Mucosa of stomach (tissue), 1 donor: Measurements from ENCODE around the gene CD36.

Source experiments
- H3K27me3 ChIP-seq: one replicate; pipeline ENCODE4 v1.7.0; 2013; ENCODE audit warnings: mild to moderate bottlenecking, low read length; ENCODE audit not compliant: control insufficient read depth, insufficient read depth
- H3K36me3 ChIP-seq: one replicate; pipeline ENCODE4 v1.7.0; 2013; ENCODE audit warnings: low read length; ENCODE audit not compliant: control insufficient read depth, insufficient read depth
- H3K4me1 ChIP-seq: one replicate; pipeline ENCODE4 v1.7.0; 2013; ENCODE audit warnings: mild to moderate bottlenecking, low read length; ENCODE audit not compliant: control insufficient read depth, insufficient read depth
- H3K4me3 ChIP-seq: one replicate; pipeline ENCODE4 v1.7.0; 2013; ENCODE audit warnings: low read length
- H3K9ac ChIP-seq: one replicate; pipeline ENCODE4 v1.7.0; 2013; ENCODE audit warnings: mild to moderate bottlenecking, low read length, moderate library complexity
- H3K9me3 ChIP-seq: one replicate; pipeline ENCODE4 v1.7.0; 2013; ENCODE audit warnings: mild to moderate bottlenecking, low read length, moderate library complexity; ENCODE audit not compliant: control insufficient read depth
- donor health status: Pancreatic carcinoma.

CD36 gene

GRCh38 chr7:80719261-80719660, 80.8 kb downstream of the CD36 start:
- H3K4me3 ChIP-seq: no peak overlapping the region
- H3K27me3 ChIP-seq: no peaks in the 10 kb centered on the region
- no peak overlapping the region for H3K9ac ChIP-seq
- H3K9me3 ChIP-seq: no peaks in the 10 kb centered on the region
- no peaks in the 10 kb centered on the region for H3K4me1 ChIP-seq
- H3K36me3 ChIP-seq: no peaks in the 10 kb centered on the region

GRCh38 chr7:80720146-80720545, 81.7 kb downstream of the CD36 start:
- no peaks in the 10 kb centered on the region for H3K9me3 ChIP-seq
- H3K4me3 ChIP-seq: no peak overlapping the region

GRCh38 chr7:80721883-80722615, 83.6 kb downstream of the CD36 start:
- Histone ChIP-seq H3K27me3 (no peaks in the 10 kb centered on the region), H3K4me3 (no peak overlapping the region), H3K4me1 (no peaks in the 10 kb centered on the region), H3K9ac (no peak overlapping the region), H3K36me3 (no peaks in the 10 kb centered on the region), H3K9me3 (no peaks in the 10 kb centered on the region)

More at GRCh38 chr7:80720146-80720545, 81.7 kb downstream of the CD36 start:
- H3K9ac ChIP-seq: no peak overlapping the region
- no peaks in the 10 kb centered on the region for H3K36me3 ChIP-seq
- H3K27me3 ChIP-seq: no peaks in the 10 kb centered on the region
- no peaks in the 10 kb centered on the region for H3K4me1 ChIP-seq

DNA sequence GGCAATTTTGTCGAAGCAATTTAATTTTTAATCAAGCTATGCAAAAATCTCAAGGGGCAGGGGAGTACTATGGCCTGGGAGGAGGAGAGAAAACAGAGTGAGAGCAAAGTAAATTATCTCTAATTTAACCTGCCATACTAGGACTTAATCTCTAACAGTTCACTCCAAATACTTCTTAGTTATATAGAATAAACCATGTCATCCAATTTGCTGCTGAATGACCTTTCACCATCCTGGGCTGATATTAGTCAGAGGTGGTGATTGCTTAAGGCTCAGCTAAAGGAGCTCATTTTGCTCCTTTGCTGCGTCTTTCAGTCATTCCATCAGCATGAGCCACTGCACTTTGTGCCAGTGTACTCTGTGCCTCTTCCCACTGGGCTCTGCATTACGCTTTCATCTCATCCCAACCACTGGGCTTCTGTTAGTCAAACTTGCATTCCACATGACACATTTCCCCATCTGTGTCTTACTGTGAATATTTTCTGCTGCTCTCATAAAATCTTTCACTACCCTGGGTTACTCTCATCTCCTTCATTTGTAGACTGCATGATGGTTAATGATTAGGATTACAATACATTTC, 84.3 kb downstream of the CD36 start:
- no peaks in the 10 kb centered on the region for H3K4me1 ChIP-seq
- no peaks in the 10 kb centered on the region for H3K9me3 ChIP-seq
- H3K36me3 ChIP-seq: no peaks in the 10 kb centered on the region
- no peak overlapping the region for H3K9ac ChIP-seq
- H3K27me3 ChIP-seq: no peaks in the 10 kb centered on the region
- H3K4me3 ChIP-seq: no peak overlapping the region

- no peaks in the 10 kb centered on the region for H3K9me3 ChIP-seq
- no peak overlapping the region for H3K4me3 ChIP-seq
- no peak overlapping the region for H3K9ac ChIP-seq
- H3K4me1 ChIP-seq: no peaks in the 10 kb centered on the region
- no peaks in the 10 kb centered on the region for H3K36me3 ChIP-seq
- no peaks in the 10 kb centered on the region for H3K27me3 ChIP-seq
Measured at GRCh38 chr7:80724249-80724871, 85.9 kb downstream of the CD36 start.

DNA sequence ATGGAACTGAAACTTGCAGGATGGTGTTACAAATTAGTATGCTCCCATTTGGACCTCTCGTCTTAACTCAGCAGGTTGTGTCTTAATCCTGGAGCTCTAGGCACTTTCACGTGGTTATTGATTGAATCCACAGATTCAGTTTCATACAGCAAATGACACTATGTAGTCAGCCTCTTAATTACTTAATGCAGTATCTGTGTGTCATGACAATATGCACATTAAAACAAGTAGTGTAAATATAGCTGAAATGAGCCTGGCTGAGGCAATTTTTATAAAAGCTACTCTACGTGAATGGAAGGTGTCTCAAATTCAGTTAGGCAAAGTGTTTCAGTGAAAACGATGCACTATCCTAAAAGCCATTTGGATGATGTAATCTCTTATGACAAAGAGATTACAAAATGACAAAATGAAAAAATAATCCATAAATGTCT, 86.8 kb downstream of the CD36 start:
- Histone ChIP-seq H3K36me3 (no peaks in the 10 kb centered on the region), H3K27me3 (no peaks in the 10 kb centered on the region), H3K9me3 (no peaks in the 10 kb centered on the region), H3K4me3 (no peak overlapping the region), H3K4me1 (no peaks in the 10 kb centered on the region), H3K9ac (no peak overlapping the region)
